ENCODE data around the gene ZNF469.
"Not testable (repeated sequence)": the region's sequence is repeated elsewhere in the genome, so short reads cannot be mapped to it uniquely, and the experiment has no call there.

Gene ZNF469

GRCh38 chr16:88358023-88358420 is 24.7 kb upstream of the ZNF469 start:
- DNase-seq (ENCODE audit: low read depth in 2 of 2), result no peak

GRCh38 chr16:88359008-88359407 is 23.8 kb upstream of the ZNF469 start:
- no peak for DNase-seq (ENCODE audit: low read depth in 2 of 2)

- not testable (repeated sequence) for DNase-seq (ENCODE audit: low read depth in 2 of 2)
Measured at GRCh38 chr16:88360401-88360800, 22.4 kb upstream of the ZNF469 start.

GRCh38 chr16:88360999-88361398 is 21.8 kb upstream of the ZNF469 start:
- DNase-seq (ENCODE audit: low read depth in 2 of 2), result no peak

GRCh38 chr16:88361775-88362174 is 21.0 kb upstream of the ZNF469 start:
- DNase-seq (ENCODE audit: low read depth in 2 of 2), result no peak

GRCh38 chr16:88363239-88363891 is 19.4 kb upstream of the ZNF469 start:
- no peak for DNase-seq (ENCODE audit: low read depth in 2 of 2)

GRCh38 chr16:88365244-88365865 is 17.4 kb upstream of the ZNF469 start:
- DNase-seq (ENCODE audit: low read depth in 2 of 2), result no peak

GRCh38 chr16:88366032-88366703 is 16.6 kb upstream of the ZNF469 start:
- no peak for DNase-seq (ENCODE audit: low read depth in 2 of 2)

GRCh38 chr16:88366704-88367047 is 16.1 kb upstream of the ZNF469 start:
- DNase-seq (ENCODE audit: low read depth in 2 of 2), result no peak

- DNase-seq (ENCODE audit: low read depth in 2 of 2), result no peak
Measured at GRCh38 chr16:88367560-88367959, 15.2 kb upstream of the ZNF469 start.

GRCh38 chr16:88368036-88368435 is 14.7 kb upstream of the ZNF469 start:
- no peak for DNase-seq (ENCODE audit: low read depth in 2 of 2)

- DNase-seq (ENCODE audit: low read depth in 2 of 2), result no peak
Measured at GRCh38 chr16:88368994-88369393, 13.8 kb upstream of the ZNF469 start.

- DNase-seq (ENCODE audit: low read depth in 2 of 2), result no peak
Measured at GRCh38 chr16:88369447-88370008, 13.2 kb upstream of the ZNF469 start.

- no peak for DNase-seq (ENCODE audit: low read depth in 2 of 2)
Measured at GRCh38 chr16:88370365-88370764, 12.4 kb upstream of the ZNF469 start.

GRCh38 chr16:88372522-88372921 is 10.2 kb upstream of the ZNF469 start:
- no peak for DNase-seq (ENCODE audit: low read depth in 2 of 2)

GRCh38 chr16:88373211-88373610 is 9.5 kb upstream of the ZNF469 start:
- no peak for DNase-seq (ENCODE audit: low read depth in 2 of 2)

- DNase-seq (ENCODE audit: low read depth in 2 of 2), result no peak
Measured at GRCh38 chr16:88373927-88374492, 8.7 kb upstream of the ZNF469 start.

GRCh38 chr16:88374736-88375135 is 8.0 kb upstream of the ZNF469 start:
- no peak for DNase-seq (ENCODE audit: low read depth in 2 of 2)

GRCh38 chr16:88375236-88375975 is 7.4 kb upstream of the ZNF469 start:
- no peak for DNase-seq (ENCODE audit: low read depth in 2 of 2)

- no peak for DNase-seq (ENCODE audit: low read depth in 2 of 2)
Measured at GRCh38 chr16:88375996-88376834, 6.5 kb upstream of the ZNF469 start.

All from activated CD8-positive, alpha-beta memory T cell treated with anti-CD3 and anti-CD28 coated beads for 4 hours (primary cell).